ENCODE results near the gene GFRA3.

GRCh38 chr5:138280915-138281314, 6.5 kb upstream of the GFRA3 start:
- no peak for TF ChIP-seq CTCF (IDR thresholded peaks at IDR 0.05; ENCODE audit: low read depth, low read length)
- no peak for TF ChIP-seq EZH2phosphoT487 (IDR thresholded peaks at IDR 0.05; ENCODE audit: low read depth)

Measured in OCI-LY3 (cell line).